AG09319 (cell line): ENCODE results near the gene NOVA1.

ENCODE experiments used
- DNase-seq: peaks from one replicate; pipeline ENCODE4 v3.0.0-alpha.2; 2010; ENCODE audit warnings: low read depth; ENCODE audit errors: extremely low read depth
- CTCF ChIP-seq: IDR thresholded peaks from 2 replicates; pipeline ENCODE4 v1.5.1; 2011; ENCODE audit warnings: low read depth, mild to moderate bottlenecking, inconsistent platforms, low read length, moderate library complexity

Gene NOVA1

GRCh38 chr14:26528415-26529182 lies 69.2 kb downstream of the NOVA1 start:
- DNase-seq, result no peak
- no peak for TF ChIP-seq CTCF

- TF ChIP-seq CTCF, result no peak
- DNase-seq, result no peak
These were observed 70.7 kb downstream of the NOVA1 start for GRCh38 chr14:26527095-26527494.

GRCh38 chr14:26526137-26526536 lies 71.7 kb downstream of the NOVA1 start:
- no peak for TF ChIP-seq CTCF
- DNase-seq, result no peak

- no peak for DNase-seq
These were observed 72.7 kb downstream of the NOVA1 start for GRCh38 chr14:26525085-26525484.

GRCh38 chr14:26522967-26523366 lies 74.9 kb downstream of the NOVA1 start:
- no peak for TF ChIP-seq CTCF
- DNase-seq, result peak; percentile 35

More at GRCh38 chr14:26525085-26525484, 72.7 kb downstream of the NOVA1 start:
- TF ChIP-seq CTCF, result no peak

GRCh38 chr14:26517771-26518170 lies 80.1 kb downstream of the NOVA1 start:
- TF ChIP-seq CTCF, result no peak
- no peak for DNase-seq

GRCh38 chr14:26500028-26500427 lies 97.8 kb downstream of the NOVA1 start:
- TF ChIP-seq CTCF, result no peak
- DNase-seq, result no peak
